ENCODE results near the gene KIRREL3.

DNA sequence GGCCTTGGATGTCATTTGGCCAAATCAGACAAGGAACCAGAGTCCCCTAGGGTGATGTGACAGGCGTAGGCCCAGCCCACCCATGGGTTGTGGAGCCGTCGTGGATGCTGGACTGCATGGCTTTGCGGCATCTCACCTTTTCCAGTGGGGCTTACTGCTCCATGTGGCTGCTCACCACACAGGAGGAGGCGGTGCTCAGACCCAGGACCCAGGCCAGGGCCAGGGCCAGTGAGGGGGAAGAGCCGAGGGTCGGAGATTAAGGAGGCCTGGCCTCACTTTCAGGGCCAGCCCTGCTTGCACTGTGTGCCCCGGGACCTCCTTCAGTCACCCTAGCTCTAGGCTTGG lies 539.5 kb downstream of the KIRREL3 start:
- TF ChIP-seq, protein P1, sequence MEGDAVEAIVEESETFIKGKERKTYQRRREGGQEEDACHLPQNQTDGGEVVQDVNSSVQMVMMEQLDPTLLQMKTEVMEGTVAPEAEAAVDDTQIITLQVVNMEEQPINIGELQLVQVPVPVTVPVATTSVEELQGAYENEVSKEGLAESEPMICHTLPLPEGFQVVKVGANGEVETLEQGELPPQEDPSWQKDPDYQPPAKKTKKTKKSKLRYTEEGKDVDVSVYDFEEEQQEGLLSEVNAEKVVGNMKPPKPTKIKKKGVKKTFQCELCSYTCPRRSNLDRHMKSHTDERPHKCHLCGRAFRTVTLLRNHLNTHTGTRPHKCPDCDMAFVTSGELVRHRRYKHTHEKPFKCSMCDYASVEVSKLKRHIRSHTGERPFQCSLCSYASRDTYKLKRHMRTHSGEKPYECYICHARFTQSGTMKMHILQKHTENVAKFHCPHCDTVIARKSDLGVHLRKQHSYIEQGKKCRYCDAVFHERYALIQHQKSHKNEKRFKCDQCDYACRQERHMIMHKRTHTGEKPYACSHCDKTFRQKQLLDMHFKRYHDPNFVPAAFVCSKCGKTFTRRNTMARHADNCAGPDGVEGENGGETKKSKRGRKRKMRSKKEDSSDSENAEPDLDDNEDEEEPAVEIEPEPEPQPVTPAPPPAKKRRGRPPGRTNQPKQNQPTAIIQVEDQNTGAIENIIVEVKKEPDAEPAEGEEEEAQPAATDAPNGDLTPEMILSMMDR (optimal IDR thresholded peaks at IDR 0.05 in 1 of 3, IDR thresholded peaks at IDR 0.05 in 1 of 3, conservative IDR thresholded peaks at IDR 0.05 in 1 of 3; ENCODE audit: extremely low read depth in 1 of 3, insufficient read depth in 2 of 3, low read length in 3 of 3), result no peak
- no peak for TF ChIP-seq EZH2 (IDR thresholded peaks at IDR 0.05; ENCODE audit: low read length)
